Measurements from ENCODE around the gene ASMTL. TPM values are rescaled to one million over a fixed set of nuclear protein-coding genes. Genes with fewer than 3 reads are reported as not detected.
A peak's percentile ranks its signal among the peaks of the same experiment; 100 is the strongest.

ASMTL gene
- total RNA-seq, 2 donors from 2014 or later: 46.7 to 80.9 TPM

DNA sequence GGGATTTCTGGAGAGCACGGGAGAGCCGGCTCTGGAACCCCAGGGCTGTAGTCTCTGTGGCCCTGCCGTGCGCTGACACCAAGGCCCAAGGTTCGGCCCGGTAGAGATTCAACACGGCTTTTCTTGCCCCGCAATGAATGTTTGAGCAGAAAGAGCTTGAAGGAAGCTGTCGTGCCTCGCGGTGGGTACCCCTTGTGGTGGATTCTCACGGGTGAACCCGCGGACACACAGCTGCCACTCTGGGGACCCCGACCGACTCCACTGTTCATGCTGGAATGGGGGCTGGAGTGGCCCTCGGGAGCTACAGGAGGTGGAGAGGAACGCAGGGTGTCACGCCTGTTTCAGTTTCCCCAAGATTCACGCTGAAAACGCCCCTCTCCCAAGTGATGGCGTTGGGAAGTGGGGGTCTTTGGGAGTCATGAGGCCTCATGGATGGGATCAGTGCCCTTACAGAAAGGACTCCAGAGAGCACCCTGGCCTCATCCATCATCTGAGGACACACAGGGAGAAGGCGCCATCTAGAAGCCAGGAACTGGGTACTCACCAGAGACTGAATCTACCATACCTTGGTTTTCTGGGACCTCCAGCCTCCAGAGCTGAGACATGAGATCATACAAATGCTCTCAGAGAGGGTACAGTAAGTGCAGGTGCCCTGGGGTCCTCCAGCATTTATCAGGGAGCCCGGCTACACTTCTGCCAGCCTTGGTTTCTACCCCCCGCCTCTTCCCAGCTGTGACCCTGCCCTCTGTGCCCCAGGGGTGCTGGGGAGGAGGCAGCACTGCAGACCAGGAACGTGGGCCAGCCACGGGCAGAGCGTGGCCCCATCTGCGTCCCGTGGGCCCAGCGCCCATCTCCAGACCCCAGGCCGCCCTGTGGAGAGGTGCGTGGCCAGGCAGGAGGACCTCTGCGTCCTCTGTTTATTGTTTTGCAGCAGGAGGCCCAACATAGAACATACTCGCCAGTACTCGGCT, 67.2 kb downstream of the ASMTL start:
- no peaks in the 10 kb centered on the region for H3K9me3 Mint-ChIP-seq
- H3K9ac ChIP-seq (ENCODE audit: extremely low read depth, low read length, poor library complexity, severe bottlenecking): no peak overlapping the region
- peaks cover 72% of the 10 kb centered on the region for H3K36me3 Mint-ChIP-seq (ENCODE audit: low read depth)
- H3K9me3 ChIP-seq (ENCODE audit: control insufficient read depth, low read length): no peaks in the 10 kb centered on the region
- H3K27me3 Mint-ChIP-seq (ENCODE audit: insufficient read depth): no peaks in the 10 kb centered on the region
- H3K4me1 Mint-ChIP-seq: no peaks in the 10 kb centered on the region
- TF ChIP-seq, protein P1, sequence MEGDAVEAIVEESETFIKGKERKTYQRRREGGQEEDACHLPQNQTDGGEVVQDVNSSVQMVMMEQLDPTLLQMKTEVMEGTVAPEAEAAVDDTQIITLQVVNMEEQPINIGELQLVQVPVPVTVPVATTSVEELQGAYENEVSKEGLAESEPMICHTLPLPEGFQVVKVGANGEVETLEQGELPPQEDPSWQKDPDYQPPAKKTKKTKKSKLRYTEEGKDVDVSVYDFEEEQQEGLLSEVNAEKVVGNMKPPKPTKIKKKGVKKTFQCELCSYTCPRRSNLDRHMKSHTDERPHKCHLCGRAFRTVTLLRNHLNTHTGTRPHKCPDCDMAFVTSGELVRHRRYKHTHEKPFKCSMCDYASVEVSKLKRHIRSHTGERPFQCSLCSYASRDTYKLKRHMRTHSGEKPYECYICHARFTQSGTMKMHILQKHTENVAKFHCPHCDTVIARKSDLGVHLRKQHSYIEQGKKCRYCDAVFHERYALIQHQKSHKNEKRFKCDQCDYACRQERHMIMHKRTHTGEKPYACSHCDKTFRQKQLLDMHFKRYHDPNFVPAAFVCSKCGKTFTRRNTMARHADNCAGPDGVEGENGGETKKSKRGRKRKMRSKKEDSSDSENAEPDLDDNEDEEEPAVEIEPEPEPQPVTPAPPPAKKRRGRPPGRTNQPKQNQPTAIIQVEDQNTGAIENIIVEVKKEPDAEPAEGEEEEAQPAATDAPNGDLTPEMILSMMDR (conservative IDR thresholded peaks at IDR 0.05): no peak
- no peak overlapping the region for H3K27ac Mint-ChIP-seq
- peak; percentile 63 for DNase-seq
- H3K4me3 Mint-ChIP-seq: no peak overlapping the region
- no peaks in the 10 kb centered on the region for H3K27me3 ChIP-seq (ENCODE audit: control insufficient read depth, insufficient read depth, low read length, poor library complexity, severe bottlenecking)
- no peak overlapping the region for H3K27ac ChIP-seq (ENCODE audit: low read depth, low read length)
- H3K4me1 ChIP-seq (ENCODE audit: control insufficient read depth, insufficient read depth, low read length): peaks cover 3% of the 10 kb centered on the region
- no peak overlapping the region for H3K4me3 ChIP-seq (ENCODE audit: low read length)
- 94 to 96% methylated on average over 25 to 36 of the region's 36 CpGs for WGBS, 2 experiments (ENCODE audit: insufficient coverage in 1 of 2, insufficient read length in 1 of 2)
- H3K36me3 ChIP-seq (ENCODE audit: control insufficient read depth, insufficient read depth, low read length): peaks cover 67% of the 10 kb centered on the region

DNA sequence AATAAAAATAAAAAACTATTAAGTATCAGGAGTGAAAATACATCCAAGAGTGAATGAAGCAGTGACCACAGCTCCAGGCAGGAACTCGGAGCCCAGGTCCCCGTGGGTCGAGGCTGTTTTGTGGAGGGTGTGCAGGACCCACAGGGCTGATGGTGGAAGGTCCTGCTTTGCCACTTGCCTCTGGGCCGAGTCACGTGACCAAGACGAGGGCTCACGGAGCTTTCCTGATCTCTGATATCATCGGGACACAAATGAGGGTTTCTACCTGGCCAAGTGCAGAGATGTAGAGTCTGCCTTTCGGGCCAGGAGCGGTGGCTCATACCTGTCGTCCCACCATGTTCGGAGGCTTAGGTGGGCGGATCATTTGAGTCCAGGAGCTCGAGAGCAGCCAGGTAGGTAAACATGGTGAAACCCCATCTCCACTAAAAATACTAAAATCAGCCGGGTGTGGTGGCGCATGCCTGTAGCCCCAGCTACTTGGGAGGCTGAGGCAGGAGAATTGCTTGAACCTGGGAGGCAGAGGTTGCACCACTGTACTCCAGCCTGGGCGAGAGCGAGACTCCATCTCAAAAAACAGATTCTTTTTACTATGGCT, 68.0 kb downstream of the ASMTL start:
- peaks cover 65% of the 10 kb centered on the region for H3K36me3 Mint-ChIP-seq (ENCODE audit: low read depth)
- H3K4me3 ChIP-seq (ENCODE audit: low read length): no peak overlapping the region
- H3K27me3 ChIP-seq (ENCODE audit: control insufficient read depth, insufficient read depth, low read length, poor library complexity, severe bottlenecking): no peaks in the 10 kb centered on the region
- H3K4me3 Mint-ChIP-seq: no peak overlapping the region
- DNase-seq: peak; percentile 63
- H3K9me3 Mint-ChIP-seq: no peaks in the 10 kb centered on the region
- peaks cover 59% of the 10 kb centered on the region for H3K36me3 ChIP-seq (ENCODE audit: control insufficient read depth, insufficient read depth, low read length)
- TF ChIP-seq, protein P1 (conservative IDR thresholded peaks at IDR 0.05): no peak
- H3K27ac Mint-ChIP-seq: no peak overlapping the region
- 94 to 96% methylated on average over 14 to 18 of the region's 18 CpGs for WGBS, 2 experiments (ENCODE audit: insufficient coverage in 1 of 2, insufficient read length in 1 of 2)
- H3K4me1 ChIP-seq (ENCODE audit: control insufficient read depth, insufficient read depth, low read length): peaks cover 3% of the 10 kb centered on the region
- no peaks in the 10 kb centered on the region for H3K9me3 ChIP-seq (ENCODE audit: control insufficient read depth, low read length)
- no peak overlapping the region for H3K27ac ChIP-seq (ENCODE audit: low read depth, low read length)
- no peak overlapping the region for H3K9ac ChIP-seq (ENCODE audit: extremely low read depth, low read length, poor library complexity, severe bottlenecking)
- H3K27me3 Mint-ChIP-seq (ENCODE audit: insufficient read depth): no peaks in the 10 kb centered on the region
- H3K4me1 Mint-ChIP-seq: no peaks in the 10 kb centered on the region

DNA sequence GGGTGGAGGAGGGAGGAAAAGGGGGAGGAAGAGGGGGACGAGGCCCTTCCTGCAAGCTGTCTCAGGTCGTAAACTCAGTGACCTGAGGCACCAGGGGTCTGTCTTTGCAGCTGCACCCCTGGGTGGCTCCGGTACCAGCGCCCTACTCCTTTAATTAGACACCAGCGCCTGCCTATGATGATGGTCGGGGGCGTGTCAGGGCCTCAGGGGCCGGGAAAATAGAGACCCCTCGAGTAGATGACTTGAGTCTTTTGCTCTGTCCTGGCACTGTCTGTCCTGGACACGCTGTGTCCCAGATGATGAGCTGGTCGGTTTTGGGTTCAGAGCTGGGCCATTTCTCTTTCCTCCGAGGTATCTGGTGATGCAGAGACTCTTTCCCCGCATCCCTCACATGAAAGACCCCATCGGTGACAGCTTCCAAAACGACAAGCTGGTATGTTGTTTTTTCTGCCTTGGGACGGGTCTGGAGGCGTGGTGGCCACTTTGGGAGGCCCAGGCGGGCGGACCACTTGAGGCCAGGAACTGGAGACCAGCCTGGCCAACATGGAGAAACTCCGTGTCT, 72.0 kb downstream of the ASMTL start:
- no peaks in the 10 kb centered on the region for H3K9me3 ChIP-seq (ENCODE audit: control insufficient read depth, low read length)
- H3K4me1 ChIP-seq (ENCODE audit: control insufficient read depth, insufficient read depth, low read length): no peaks in the 10 kb centered on the region
- H3K27ac Mint-ChIP-seq: no peak overlapping the region
- H3K4me3 Mint-ChIP-seq: no peak overlapping the region
- H3K36me3 ChIP-seq (ENCODE audit: control insufficient read depth, insufficient read depth, low read length): peaks cover 19% of the 10 kb centered on the region
- TF ChIP-seq, protein P1 (conservative IDR thresholded peaks at IDR 0.05): no peak
- no peaks in the 10 kb centered on the region for H3K27me3 ChIP-seq (ENCODE audit: control insufficient read depth, insufficient read depth, low read length, poor library complexity, severe bottlenecking)
- peaks cover 28% of the 10 kb centered on the region for H3K36me3 Mint-ChIP-seq (ENCODE audit: low read depth)
- no peak overlapping the region for H3K9ac ChIP-seq (ENCODE audit: extremely low read depth, low read length, poor library complexity, severe bottlenecking)
- no peaks in the 10 kb centered on the region for H3K9me3 Mint-ChIP-seq
- H3K4me3 ChIP-seq (ENCODE audit: low read length): no peak overlapping the region
- H3K4me1 Mint-ChIP-seq: no peaks in the 10 kb centered on the region
- H3K27ac ChIP-seq (ENCODE audit: low read depth, low read length): no peak overlapping the region
- DNase-seq: peak; percentile 78
- WGBS, 2 experiments (ENCODE audit: insufficient coverage in 1 of 2, insufficient read length in 1 of 2): 87 to 88% methylated on average over 16 to 20 of the region's 20 CpGs
- no peaks in the 10 kb centered on the region for H3K27me3 Mint-ChIP-seq (ENCODE audit: insufficient read depth)
